ENCODE measurements around the gene KCTD16.

The KCTD16 gene

GRCh38 chr5:144292029-144292428 is 121.4 kb downstream of the KCTD16 start:
- H3K27me3 ChIP-seq (replicated peaks), result no peaks in the 10 kb centered on the region
- H3K27ac ChIP-seq, result no peak overlapping the region
- DNase-seq, result no peak
- no peaks in the 10 kb centered on the region for H3K36me3 ChIP-seq (replicated peaks)
- in situ Hi-C loops (cut with HindIII; ENCODE audit: low pct_ligation_motif_present, low sequenced_read_pairs), result no loop called here
- TF ChIP-seq CTCF (IDR thresholded peaks at IDR 0.05; ENCODE audit: low read depth, low read length, missing control alignments), result no peak
- no peak overlapping the region for H3K4me3 ChIP-seq (ENCODE audit: low read depth, low read length)

DNA sequence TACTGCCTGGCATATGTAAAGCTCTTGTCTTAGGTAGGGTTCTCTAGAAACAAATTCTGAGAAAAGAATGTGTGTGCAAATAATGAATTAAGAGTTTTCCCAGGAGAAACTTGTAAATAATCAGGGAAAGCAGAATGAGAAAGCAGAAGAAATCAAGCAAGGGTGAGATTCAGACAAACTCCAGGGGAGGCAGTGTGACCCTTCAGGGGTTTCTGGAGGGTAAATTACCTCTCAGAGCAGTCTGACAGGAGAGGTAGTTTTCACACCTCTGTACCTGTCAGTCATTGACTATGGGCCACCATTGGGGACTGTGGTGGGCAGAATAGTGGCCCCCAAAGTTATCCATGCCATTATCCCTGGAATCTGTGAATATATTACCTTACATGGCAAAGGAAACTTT is 124.6 kb downstream of the KCTD16 start:
- no peak overlapping the region for H3K4me3 ChIP-seq (ENCODE audit: low read depth, low read length)
- DNase-seq, result no peak
- in situ Hi-C loops (cut with HindIII; ENCODE audit: low pct_ligation_motif_present, low sequenced_read_pairs), result no loop called here
- no peak for TF ChIP-seq CTCF (IDR thresholded peaks at IDR 0.05; ENCODE audit: low read depth, low read length, missing control alignments)
- no peak overlapping the region for H3K27ac ChIP-seq
- no peaks in the 10 kb centered on the region for H3K27me3 ChIP-seq (replicated peaks)
- no peaks in the 10 kb centered on the region for H3K36me3 ChIP-seq (replicated peaks)

- Histone ChIP-seq H3K36me3 (replicated peaks) (no peaks in the 10 kb centered on the region), H3K27me3 (replicated peaks) (no peaks in the 10 kb centered on the region), H3K4me3 (ENCODE audit: low read depth, low read length) (no peak overlapping the region), H3K27ac (no peak overlapping the region)
- no peak for DNase-seq
- TF ChIP-seq CTCF (IDR thresholded peaks at IDR 0.05; ENCODE audit: low read depth, low read length, missing control alignments), result no peak
- in situ Hi-C loops (cut with HindIII; ENCODE audit: low pct_ligation_motif_present, low sequenced_read_pairs), result no loop called here
Observed at GRCh38 chr5:144297081-144297480, 126.4 kb downstream of the KCTD16 start.

- Histone ChIP-seq H3K27me3 (replicated peaks) (no peaks in the 10 kb centered on the region), H3K27ac (no peak overlapping the region), H3K4me3 (ENCODE audit: low read depth, low read length) (no peak overlapping the region), H3K36me3 (replicated peaks) (no peaks in the 10 kb centered on the region)
- in situ Hi-C loops (cut with HindIII; ENCODE audit: low pct_ligation_motif_present, low sequenced_read_pairs), result no loop called here
- TF ChIP-seq CTCF (IDR thresholded peaks at IDR 0.05; ENCODE audit: low read depth, low read length, missing control alignments), result no peak
- no peak for DNase-seq
Observed at GRCh38 chr5:144298658-144299057, 128.0 kb downstream of the KCTD16 start.

- in situ Hi-C loops (cut with HindIII; ENCODE audit: low pct_ligation_motif_present, low sequenced_read_pairs), result no loop called here
- H3K27ac ChIP-seq, result no peak overlapping the region
- no peaks in the 10 kb centered on the region for H3K36me3 ChIP-seq (replicated peaks)
- no peaks in the 10 kb centered on the region for H3K27me3 ChIP-seq (replicated peaks)
- H3K4me3 ChIP-seq (ENCODE audit: low read depth, low read length), result no peak overlapping the region
- DNase-seq, result no peak
- TF ChIP-seq CTCF (IDR thresholded peaks at IDR 0.05; ENCODE audit: low read depth, low read length, missing control alignments), result no peak
Observed at GRCh38 chr5:144304688-144305087, 134.0 kb downstream of the KCTD16 start.

GRCh38 chr5:144307736-144308135 is 137.1 kb downstream of the KCTD16 start:
- in situ Hi-C loops (cut with HindIII; ENCODE audit: low pct_ligation_motif_present, low sequenced_read_pairs), result no loop called here
- Histone ChIP-seq H3K36me3 (replicated peaks) (no peaks in the 10 kb centered on the region), H3K27me3 (replicated peaks) (no peaks in the 10 kb centered on the region)

More at GRCh38 chr5:144307736-144308135, 137.1 kb downstream of the KCTD16 start:
- TF ChIP-seq CTCF (IDR thresholded peaks at IDR 0.05; ENCODE audit: low read depth, low read length, missing control alignments), result no peak
- no peak overlapping the region for H3K4me3 ChIP-seq (ENCODE audit: low read depth, low read length)
- no peak overlapping the region for H3K27ac ChIP-seq
- DNase-seq, result no peak

All from brain microvascular endothelial cell (primary cell).